Upper lobe of left lung (tissue), 4 donors: ENCODE measurements around the gene NEUROG1.

Experiments
- CTCF ChIP-seq, 6 experiments: fragments of 450-650 bp in 4 of 6; fragments of 200-600 bp in 2 of 6; sonication (generic) in 2 of 6; IDR thresholded peaks; one replicate each; pipeline ENCODE4 v1.5.1; 2016 to 2019; ENCODE audit warnings: antibody characterized with exemption in 6 of 6
- EP300 ChIP-seq, 4 donors: sonication (generic); formaldehyde crosslinking; IDR thresholded peaks; one replicate each; pipeline ENCODE4 v1.5.1; 2017; ENCODE audit warnings: antibody characterized with exemption in 4 of 4, control low read depth in 2 of 4
- POLR2A ChIP-seq, 4 donors: fragments of 450-650 bp; IDR thresholded peaks; one replicate each; pipeline ENCODE4 v1.5.1; 2016 to 2017; ENCODE audit warnings: antibody characterized with exemption in 4 of 4, mild to moderate bottlenecking in 2 of 4
- POLR2AphosphoS5 ChIP-seq, 2 donors: sonication (generic); formaldehyde crosslinking; IDR thresholded peaks; one replicate each; pipeline ENCODE4 v1.5.1; 2017; ENCODE audit warnings: antibody characterized with exemption in 2 of 2

GRCh38 chr5:135491038-135491551, 44.7 kb downstream of the NEUROG1 start:
- TF ChIP-seq CTCF (IDR thresholded peaks at IDR 0.05) (no peak), POLR2A (IDR thresholded peaks at IDR 0.05) (no peak), POLR2AphosphoS5 (IDR thresholded peaks at IDR 0.05) (no peak), EP300 (IDR thresholded peaks at IDR 0.05) (no peak)
